Smooth muscle cell (in vitro differentiated cells): Measurements from ENCODE around the gene GRPEL2. TPM values are rescaled to one million over a fixed set of nuclear protein-coding genes. Genes with fewer than 3 reads are reported as not detected.

Experiments
- DNase-seq: peaks from one replicate; lab custom pipeline; 2025; ENCODE audit not compliant: unreplicated experiment; lab: John Stamatoyannopoulos, UW
- H2AFZ ChIP-seq: fragments of 200-600 bp; sonication (generic); 2 replicates; pipeline ENCODE4 v1.6.0; 2016; ENCODE audit warnings: antibody characterized with exemption, low read depth, mild to moderate bottlenecking
- H3F3A ChIP-seq: fragments of 200-600 bp; sonication (generic); 2 replicates; pipeline ENCODE4 v1.6.0; 2017; ENCODE audit warnings: antibody characterized with exemption, low read depth
- H3K27ac ChIP-seq: fragments of 200-600 bp; sonication (generic); 2 replicates; pipeline ENCODE4 v1.5.1; 2016; ENCODE audit warnings: low read depth, mild to moderate bottlenecking
- H3K27me3 ChIP-seq: fragments of 200-600 bp; sonication (generic); 2 replicates; pipeline ENCODE4 v1.6.1; 2016; ENCODE audit warnings: low read depth, mild to moderate bottlenecking
- H3K36me3 ChIP-seq: fragments of 200-600 bp; sonication (generic); 2 replicates; pipeline ENCODE4 v1.5.1; 2016; ENCODE audit warnings: low read depth
- H3K4me1 ChIP-seq: fragments of 200-600 bp; sonication (generic); 2 replicates; pipeline ENCODE4 v1.5.1; 2016; ENCODE audit warnings: low read depth
- H3K4me2 ChIP-seq: fragments of 200-600 bp; sonication (generic); 2 replicates; pipeline ENCODE4 v1.6.0; 2016; ENCODE audit warnings: mild to moderate bottlenecking
- H3K4me3 ChIP-seq: fragments of 200-600 bp; sonication (generic); 2 replicates; pipeline ENCODE4 v1.5.1; 2016; ENCODE audit warnings: mild to moderate bottlenecking
- H3K79me2 ChIP-seq: fragments of 200-600 bp; sonication (generic); 2 replicates; pipeline ENCODE4 v1.6.0; 2016; ENCODE audit warnings: low read depth, mild to moderate bottlenecking
- H3K9ac ChIP-seq: fragments of 200-600 bp; sonication (generic); 2 replicates; pipeline ENCODE4 v1.6.0; 2016; ENCODE audit warnings: low read depth
- H3K9me3 ChIP-seq: fragments of 200-600 bp; sonication (generic); replicated peaks from 2 replicates; pipeline ENCODE4 v1.5.1; 2016; ENCODE audit warnings: low read depth
- H4K20me1 ChIP-seq: fragments of 200-600 bp; sonication (generic); 2 replicates; pipeline ENCODE4 v1.6.0; 2016; ENCODE audit warnings: low read depth
- CTCF ChIP-seq: fragments of 200-600 bp; sonication (generic); IDR thresholded peaks from 2 replicates; pipeline ENCODE4 v1.5.1; 2017; ENCODE audit warnings: borderline replicate concordance, mild to moderate bottlenecking, antibody characterized with exemption; ENCODE audit not compliant: insufficient read depth, poor library complexity, severe bottlenecking
- WGBS: methylation state at CpG from one replicate; pipeline ENCODE4 v1.1.7; 2016; ENCODE audit warnings: low lambda C conversion rate; 5-methylcytosine and 5-hydroxymethylcytosine counted together
- polyA plus RNA-seq: library from polyadenylated mRNA; unstranded; fragments of >200 nt; fragmentation: Nextera tagmentation; extraction: Ambion mirVana; gene quantifications from 2 replicates; pipeline ENCODE4 v1.2.1, GENCODE V29; 2016
- total RNA-seq: library from RNA; depleted of rRNA; stranded (reverse); fragments of >200 nt; gene quantifications from 2 replicates; pipeline ENCODE4 v1.2.3, GENCODE V29; 2014

GRPEL2 gene
- total and polyA plus RNA-seq, 2 experiments from 2014 or later, result 5.2 to 13.0 TPM

GRCh38 chr5:149337736-149338135 lies 7.6 kb upstream of the GRPEL2 start:
- Histone ChIP-seq H3K27me3 (peaks cover 31% of the 10 kb centered on the region), H3K9ac (no peak overlapping the region), H3K27ac (no peak overlapping the region), H3K4me2 (no peak overlapping the region), H3K9me3 (no peaks in the 10 kb centered on the region), H3F3A (no peaks in the 10 kb centered on the region), H3K36me3 (no peaks in the 10 kb centered on the region), H2AFZ (no peak overlapping the region), H3K79me2 (no peaks in the 10 kb centered on the region), H4K20me1 (no peaks in the 10 kb centered on the region), H3K4me1 (no peaks in the 10 kb centered on the region), H3K4me3 (no peak overlapping the region)
- no peak for DNase-seq
- no peak for TF ChIP-seq CTCF
- WGBS, result 97% methylated on average over 4 of the region's 4 CpGs

- Histone ChIP-seq H3K9ac (no peak overlapping the region), H2AFZ (no peak overlapping the region), H3K4me1 (no peaks in the 10 kb centered on the region), H3K79me2 (no peaks in the 10 kb centered on the region), H3K27ac (no peak overlapping the region), H3K36me3 (no peaks in the 10 kb centered on the region), H3K9me3 (no peaks in the 10 kb centered on the region), H3K27me3 (peaks cover 31% of the 10 kb centered on the region), H4K20me1 (no peaks in the 10 kb centered on the region), H3K4me3 (no peak overlapping the region), H3K4me2 (no peak overlapping the region), H3F3A (no peaks in the 10 kb centered on the region)
- no peak for DNase-seq
- no peak for TF ChIP-seq CTCF
- WGBS, result 67% methylated on average over 1 of the region's 1 CpG
Measured at GRCh38 chr5:149338364-149338763, 6.9 kb upstream of the GRPEL2 start.

GRCh38 chr5:149340920-149341319 lies 4.4 kb upstream of the GRPEL2 start:
- Histone ChIP-seq H3K9ac (no peak overlapping the region), H3K4me1 (peaks cover 8% of the 10 kb centered on the region), H3K79me2 (peaks cover 4% of the 10 kb centered on the region), H3K4me2 (no peak overlapping the region), H3K9me3 (no peaks in the 10 kb centered on the region), H4K20me1 (no peaks in the 10 kb centered on the region), H3F3A (peaks cover 4% of the 10 kb centered on the region), H2AFZ (no peak overlapping the region), H3K4me3 (no peak overlapping the region), H3K27me3 (peaks cover 32% of the 10 kb centered on the region), H3K27ac (no peak overlapping the region), H3K36me3 (no peaks in the 10 kb centered on the region)
- WGBS, result 26% methylated on average over 1 of the region's 1 CpG
- TF ChIP-seq CTCF, result no peak
- no peak for DNase-seq

GRCh38 chr5:149341876-149342275 lies 3.4 kb upstream of the GRPEL2 start:
- peaks cover 27% of the 10 kb centered on the region for H3K27me3 ChIP-seq
- H3K4me3 ChIP-seq, result no peak overlapping the region
- no peaks in the 10 kb centered on the region for H3K9me3 ChIP-seq
- H3K9ac ChIP-seq, result no peak overlapping the region
- no peak overlapping the region for H2AFZ ChIP-seq
- no peak overlapping the region for H3K4me2 ChIP-seq
- H4K20me1 ChIP-seq, result no peaks in the 10 kb centered on the region
- no peak overlapping the region for H3K27ac ChIP-seq
- peaks cover 4% of the 10 kb centered on the region for H3F3A ChIP-seq
- no peak for TF ChIP-seq CTCF
- H3K36me3 ChIP-seq, result no peaks in the 10 kb centered on the region
- DNase-seq, result no peak
- H3K4me1 ChIP-seq, result peaks cover 11% of the 10 kb centered on the region
- peaks cover 11% of the 10 kb centered on the region for H3K79me2 ChIP-seq
